SJCRH30 (cell line): ENCODE measurements around the gene AP1S2. TPM values are rescaled to one million over a fixed set of nuclear protein-coding genes. Genes with fewer than 3 reads are reported as not detected.

Source experiments
- DNase-seq, 2 experiments: peaks; one replicate each; pipeline ENCODE4 v3.0.0-alpha.2; 2015 to 2020
- H3K27ac ChIP-seq: fragments of 250-450 bp; sonication (Bioruptor Pico); 2 replicates; pipeline ENCODE4 v1.5.1; 2020; ENCODE audit warnings: mild to moderate bottlenecking, moderate library complexity
- H3K27me3 ChIP-seq: fragments of 250-450 bp; sonication (Bioruptor Pico); 2 replicates; pipeline ENCODE4 v1.5.1; 2020; ENCODE audit warnings: mild to moderate bottlenecking, moderate library complexity
- H3K36me3 ChIP-seq: fragments of 250-450 bp; sonication (Bioruptor Pico); 2 replicates; pipeline ENCODE4 v1.5.1; 2020; ENCODE audit warnings: mild to moderate bottlenecking, moderate library complexity
- H3K4me1 ChIP-seq: fragments of 250-450 bp; sonication (Bioruptor Pico); 2 replicates; pipeline ENCODE4 v1.5.1; 2020; ENCODE audit warnings: mild to moderate bottlenecking, moderate library complexity
- H3K4me3 ChIP-seq: fragments of 250-450 bp; sonication (Bioruptor Pico); 2 replicates; pipeline ENCODE4 v1.5.1; 2020; ENCODE audit warnings: mild to moderate bottlenecking, moderate library complexity
- H3K9me3 ChIP-seq: fragments of 250-450 bp; sonication (Bioruptor Pico); replicated peaks from 2 replicates; pipeline ENCODE4 v1.5.1; 2020; ENCODE audit warnings: mild to moderate bottlenecking, moderate library complexity
- total RNA-seq: library from RNA; depleted of rRNA; stranded (reverse); fragments of >200 nt; shearing (Covaris generic); gene quantifications from 2 replicates; pipeline ENCODE4 v1.2.3, GENCODE V29; 2014

Gene AP1S2
- total RNA-seq, 1 experiment from 2014 or later = 230 TPM

DNA sequence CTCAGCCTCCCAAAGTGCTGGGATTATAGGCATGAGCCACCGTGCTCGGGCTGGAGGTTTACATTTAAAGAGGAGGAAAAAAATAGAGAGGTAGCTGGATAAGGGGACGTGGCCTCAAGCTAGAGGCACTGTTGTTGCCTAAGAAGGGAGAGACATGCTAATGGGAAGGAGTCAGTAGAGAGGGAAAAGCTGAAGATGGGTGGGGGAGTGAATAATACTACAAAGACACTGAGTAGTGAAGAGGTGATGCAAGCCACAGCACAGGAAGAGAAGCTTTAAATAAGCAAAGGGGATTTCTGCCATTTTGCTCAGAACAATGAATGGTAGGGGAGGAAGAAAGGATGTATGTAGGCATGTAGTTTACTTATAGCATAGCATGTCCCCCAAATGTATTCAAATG is 11.5 kb upstream of the AP1S2 start:
- Histone ChIP-seq H3K4me3 (no peak overlapping the region), H3K27me3 (no peaks in the 10 kb centered on the region), H3K9me3 (no peaks in the 10 kb centered on the region), H3K36me3 (no peaks in the 10 kb centered on the region), H3K27ac (no peak overlapping the region), H3K4me1 (no peaks in the 10 kb centered on the region)
- DNase-seq = no peak

DNA sequence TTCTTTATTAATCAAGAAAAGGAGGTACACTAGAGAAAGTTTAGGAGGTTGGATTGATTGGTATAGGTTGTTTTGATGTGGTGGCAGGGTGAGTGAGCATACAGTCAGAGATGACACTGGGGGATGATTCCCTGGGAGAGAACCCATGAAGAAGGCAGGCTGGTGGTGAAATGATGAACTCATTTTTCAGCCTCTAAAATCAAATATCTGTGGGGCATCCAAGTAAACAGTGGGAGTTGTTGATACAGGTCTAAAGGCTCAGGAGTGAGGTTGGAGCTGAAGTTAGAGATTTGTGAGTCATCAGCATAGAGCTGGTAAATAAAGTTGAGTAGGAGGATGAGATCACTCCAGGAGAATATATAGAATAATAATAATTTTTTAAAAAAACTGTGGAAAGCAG is 10.0 kb upstream of the AP1S2 start:
- H3K9me3 ChIP-seq = 0 out of 2 replicates have a peak, but pooled peaks cover 2% of the 10 kb centered on the region
- DNase-seq = no peak
- H3K27me3 ChIP-seq = no peaks in the 10 kb centered on the region
- H3K4me3 ChIP-seq = no peak overlapping the region
- H3K36me3 ChIP-seq = no peaks in the 10 kb centered on the region
- H3K27ac ChIP-seq = no peak overlapping the region
- H3K4me1 ChIP-seq = no peaks in the 10 kb centered on the region

DNA sequence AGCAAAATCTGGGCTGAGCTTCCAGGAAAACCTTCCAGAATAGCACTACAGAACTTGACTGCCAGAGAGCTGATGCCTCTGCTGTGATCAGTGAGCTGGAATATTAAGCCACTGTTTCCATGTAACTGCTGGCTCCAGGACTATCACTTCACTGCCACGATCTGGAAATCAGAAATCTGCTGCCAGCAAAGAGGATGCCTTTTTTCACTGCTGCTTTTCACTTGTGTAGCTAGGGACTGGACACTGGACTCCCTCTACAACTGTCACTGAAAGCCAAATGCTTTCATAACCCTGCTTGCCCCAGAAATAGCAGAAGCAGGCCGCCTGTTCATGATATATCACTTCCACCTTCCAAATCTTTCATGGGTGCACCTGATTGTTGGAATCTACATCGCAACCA is 9.4 kb upstream of the AP1S2 start:
- H3K27me3 ChIP-seq = no peaks in the 10 kb centered on the region
- H3K27ac ChIP-seq = no peak overlapping the region
- H3K4me1 ChIP-seq = no peaks in the 10 kb centered on the region
- H3K36me3 ChIP-seq = no peaks in the 10 kb centered on the region
- no peak for DNase-seq
- H3K9me3 ChIP-seq = 0 out of 2 replicates have a peak, but pooled peaks cover 2% of the 10 kb centered on the region
- no peak overlapping the region for H3K4me3 ChIP-seq

DNA sequence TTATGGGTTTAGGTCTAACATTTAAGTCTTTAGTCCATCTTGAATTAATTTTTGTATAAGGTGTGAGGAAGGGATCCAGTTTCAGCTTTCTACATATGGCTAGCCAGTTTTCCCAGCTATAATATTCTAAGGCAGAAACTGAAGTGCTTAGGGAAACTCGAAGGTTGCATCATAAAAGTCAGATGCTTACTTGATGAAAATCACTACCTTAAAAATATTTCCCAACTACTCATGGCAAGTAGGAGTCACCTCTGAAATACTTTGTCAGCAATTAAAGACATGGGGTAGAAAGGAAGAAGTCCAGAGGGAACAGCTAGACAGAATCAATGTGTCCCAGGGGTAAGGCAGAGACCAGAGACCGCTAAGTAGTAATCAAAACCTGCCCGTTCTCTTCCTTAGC is 6.3 kb upstream of the AP1S2 start:
- Histone ChIP-seq H3K4me3 (no peak overlapping the region), H3K9me3 (0 out of 2 replicates have a peak, but pooled peaks cover 2% of the 10 kb centered on the region), H3K36me3 (no peaks in the 10 kb centered on the region), H3K27ac (no peak overlapping the region), H3K4me1 (no peaks in the 10 kb centered on the region; the same call in 1 of the 2 replicates), H3K27me3 (no peaks in the 10 kb centered on the region)
- DNase-seq = no peak

DNA sequence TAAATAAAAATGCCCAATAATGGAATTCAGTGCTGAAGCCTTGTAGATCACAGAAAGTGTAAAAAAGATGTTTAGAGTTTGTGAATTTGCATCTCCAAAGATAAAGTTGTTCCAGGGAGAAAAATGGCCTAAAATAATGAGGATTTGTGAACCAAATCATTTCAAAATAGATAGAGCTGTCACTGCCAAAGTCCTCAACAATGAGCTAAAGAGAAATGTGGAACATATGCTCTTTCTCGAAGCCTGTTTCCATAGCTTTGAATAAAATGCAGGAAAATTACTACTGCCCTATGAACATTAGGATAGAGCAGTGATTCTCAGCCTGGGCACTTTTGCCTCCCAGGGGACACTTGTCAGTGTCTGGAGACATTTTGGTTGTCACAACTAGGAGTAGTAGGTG is 3.4 kb upstream of the AP1S2 start:
- Histone ChIP-seq H3K36me3 (no peaks in the 10 kb centered on the region), H3K27ac (no peak overlapping the region), H3K4me3 (no peak overlapping the region), H3K27me3 (no peaks in the 10 kb centered on the region), H3K4me1 (no peaks in the 10 kb centered on the region; the same call in 1 of the 2 replicates), H3K9me3 (0 out of 2 replicates have a peak, but pooled peaks cover 2% of the 10 kb centered on the region)
- DNase-seq = no peak

DNA sequence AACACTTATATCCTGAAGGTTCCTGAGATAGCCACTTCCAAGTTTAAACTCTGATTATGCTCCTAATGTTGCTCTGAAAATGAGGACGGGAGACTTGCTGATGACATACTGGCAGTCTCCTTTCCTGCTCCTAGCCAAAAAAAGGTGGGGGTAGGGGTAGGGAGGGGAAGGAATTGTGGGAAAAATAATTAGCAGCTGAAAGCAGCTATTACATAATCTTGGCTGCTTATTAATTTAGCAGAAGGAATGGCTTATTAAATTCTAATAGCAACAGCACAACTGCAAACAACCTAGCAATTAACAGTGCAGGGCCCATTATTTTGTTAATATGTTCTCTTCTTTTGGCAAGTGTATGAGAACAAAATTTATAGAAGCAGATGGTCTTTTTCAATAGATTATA is 2.0 kb upstream of the AP1S2 start:
- H3K4me1 ChIP-seq = peaks cover 6% of the 10 kb centered on the region
- H3K27me3 ChIP-seq = no peaks in the 10 kb centered on the region
- peaks cover 9% of the 10 kb centered on the region for H3K36me3 ChIP-seq
- peak overlapping the region; percentile 93 for H3K4me3 ChIP-seq
- no peak overlapping the region for H3K27ac ChIP-seq
- 0 out of 2 replicates have a peak, but pooled peaks cover 2% of the 10 kb centered on the region for H3K9me3 ChIP-seq
- peak in 1 of 2 experiments; percentile 7 for DNase-seq

DNA sequence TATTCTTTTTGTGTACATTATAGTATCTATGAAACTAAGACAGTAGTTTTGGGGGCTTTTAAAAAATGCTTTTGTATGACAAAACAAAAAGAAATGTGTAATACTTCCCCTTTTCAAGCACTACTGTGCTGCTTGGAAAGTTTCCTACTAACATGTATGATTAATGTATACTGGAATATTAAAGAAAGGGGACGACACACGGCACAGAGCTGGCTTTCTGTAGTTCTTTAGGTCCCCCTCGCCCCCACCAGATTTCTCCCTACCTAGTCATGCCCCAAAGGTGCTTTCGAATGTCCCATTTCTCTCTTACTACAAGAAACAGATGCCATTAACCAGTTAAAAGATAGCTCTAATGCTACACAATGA is 1.6 kb upstream of the AP1S2 start:
- Histone ChIP-seq H3K27me3 (no peaks in the 10 kb centered on the region), H3K27ac (no peak overlapping the region), H3K36me3 (peaks cover 12% of the 10 kb centered on the region), H3K4me3 (peak overlapping the region; percentile 93), H3K9me3 (0 out of 2 replicates have a peak, but pooled peaks cover 2% of the 10 kb centered on the region), H3K4me1 (peaks cover 6% of the 10 kb centered on the region)
- no peak for DNase-seq

DNA sequence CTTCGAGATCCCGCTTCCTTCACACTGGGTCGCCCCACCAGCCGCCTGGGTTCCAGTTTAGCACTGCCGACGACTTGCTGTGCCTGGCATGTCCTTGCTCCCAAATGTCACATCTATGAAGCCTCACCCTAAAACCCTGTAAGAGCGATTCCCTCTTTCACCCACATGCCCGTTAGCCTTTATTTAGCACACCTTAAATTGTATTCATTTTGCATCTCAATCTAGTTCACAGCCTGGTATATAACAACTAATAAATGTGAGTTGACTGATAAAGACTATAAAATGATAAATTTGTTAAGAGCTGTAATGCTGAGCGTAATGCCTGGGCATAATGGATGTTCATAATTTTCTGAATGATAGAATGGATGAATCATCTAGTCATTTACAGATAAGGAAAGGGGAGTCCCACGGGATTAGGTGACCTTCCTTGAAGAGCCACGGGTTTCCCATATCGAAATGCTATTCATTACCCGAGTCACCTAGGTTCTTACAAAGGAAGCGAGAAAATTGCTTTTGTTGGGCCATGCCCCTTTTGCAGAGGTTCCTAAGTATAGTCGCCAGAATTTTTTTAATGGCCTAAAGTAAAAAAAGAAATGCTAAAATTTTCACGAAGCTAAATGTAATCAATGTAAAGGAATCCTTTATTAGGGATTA is 1.1 kb upstream of the AP1S2 start:
- H3K9me3 ChIP-seq = 0 out of 2 replicates have a peak, but pooled peaks cover under 1% of the 10 kb centered on the region
- peak overlapping the region; percentile 93 for H3K4me3 ChIP-seq
- H3K27ac ChIP-seq = peak overlapping the region; percentile 48; the same call in 1 of the 2 replicates
- H3K27me3 ChIP-seq = no peaks in the 10 kb centered on the region
- H3K4me1 ChIP-seq = peaks cover 6% of the 10 kb centered on the region
- H3K36me3 ChIP-seq = peaks cover 17% of the 10 kb centered on the region
- DNase-seq = peak in 1 of 2 experiments; percentile 21

DNA sequence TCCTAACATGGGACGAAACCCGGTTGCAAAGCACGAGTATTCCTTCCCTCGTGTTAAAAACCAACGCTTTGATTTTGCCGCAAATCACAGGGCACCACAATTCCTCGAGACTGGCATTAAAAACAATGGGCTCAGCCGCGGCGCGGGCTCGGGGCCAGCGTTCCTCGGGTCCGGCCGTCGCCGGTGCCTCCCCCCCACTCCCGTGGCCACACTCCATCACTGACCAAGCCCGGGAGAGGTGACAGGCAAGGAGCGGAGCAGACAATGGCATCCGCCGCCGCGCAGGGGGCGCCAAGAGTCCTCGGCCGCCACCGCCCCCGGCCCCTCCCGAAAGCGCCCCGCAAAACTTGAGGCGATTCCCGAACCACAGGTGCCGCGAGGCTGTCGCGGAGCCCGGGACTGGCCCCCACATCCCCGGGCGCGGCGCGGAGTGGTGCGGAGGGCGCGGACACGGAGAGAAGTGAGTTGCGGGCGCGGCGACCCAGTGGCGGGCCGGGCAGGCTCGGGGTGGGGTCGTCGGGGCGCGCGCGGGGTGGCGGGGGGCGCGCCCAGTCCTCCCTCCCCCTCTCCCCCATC is 445 bp downstream of the AP1S2 start:
- Histone ChIP-seq H3K9me3 (no peaks in the 10 kb centered on the region), H3K4me1 (peaks cover 6% of the 10 kb centered on the region), H3K4me3 (peak overlapping the region; percentile 93), H3K27ac (peak overlapping the region; percentile 77), H3K27me3 (no peaks in the 10 kb centered on the region), H3K36me3 (peaks cover 25% of the 10 kb centered on the region)
- peak; percentile 66 to 70 for DNase-seq

DNA sequence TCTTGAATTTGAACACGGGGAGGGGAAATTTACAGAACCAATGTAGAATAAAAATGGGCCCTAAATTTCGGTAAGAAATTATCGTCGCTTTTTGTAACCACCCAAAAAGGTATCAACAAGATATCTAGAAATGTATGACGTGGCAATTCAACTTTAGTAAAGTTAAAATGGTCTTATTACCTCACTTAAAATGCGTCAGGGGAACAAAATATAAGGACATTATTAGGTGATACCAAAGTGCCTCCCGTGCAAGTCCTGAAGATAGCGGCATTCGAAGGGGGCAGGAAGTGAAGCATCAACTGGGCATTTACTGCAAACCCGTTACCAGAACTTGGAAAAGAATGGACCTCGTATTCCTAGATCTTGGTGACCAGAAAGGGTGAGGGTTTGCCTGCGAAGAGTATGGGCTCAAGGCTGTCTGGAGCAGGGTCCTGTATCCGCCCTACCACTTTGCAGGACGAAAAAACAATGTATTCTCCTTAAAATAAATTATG is 980 bp downstream of the AP1S2 start:
- Histone ChIP-seq H3K9me3 (no peaks in the 10 kb centered on the region), H3K27me3 (no peaks in the 10 kb centered on the region), H3K36me3 (peaks cover 25% of the 10 kb centered on the region), H3K4me3 (peak overlapping the region; percentile 93), H3K4me1 (peaks cover 6% of the 10 kb centered on the region), H3K27ac (peak overlapping the region; percentile 77)
- peak in 1 of 2 experiments; percentile 44 for DNase-seq

DNA sequence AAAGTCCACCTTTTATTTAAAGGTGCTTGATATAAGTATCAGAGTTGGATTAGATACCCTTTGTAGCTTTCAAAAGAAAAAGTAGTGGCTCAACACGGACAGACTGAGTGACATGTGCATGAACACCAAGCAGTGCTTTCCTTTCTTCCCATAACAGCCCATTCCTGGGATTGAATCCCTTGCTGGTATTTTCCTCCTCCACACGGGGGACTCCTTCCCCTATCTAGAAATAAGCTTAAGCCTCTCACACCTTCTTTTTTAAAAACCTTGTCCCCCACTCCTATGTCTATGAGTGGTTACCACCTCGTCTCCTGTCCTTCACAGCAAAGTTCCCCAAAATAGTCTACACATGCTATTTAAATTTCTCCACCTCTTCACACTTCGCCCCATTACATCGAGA is 5.1 kb downstream of the AP1S2 start:
- Histone ChIP-seq H3K4me1 (peaks cover 6% of the 10 kb centered on the region), H3K9me3 (no peaks in the 10 kb centered on the region), H3K4me3 (no peak overlapping the region), H3K27ac (no peak overlapping the region), H3K27me3 (no peaks in the 10 kb centered on the region), H3K36me3 (peaks cover 55% of the 10 kb centered on the region)
- DNase-seq = no peak

DNA sequence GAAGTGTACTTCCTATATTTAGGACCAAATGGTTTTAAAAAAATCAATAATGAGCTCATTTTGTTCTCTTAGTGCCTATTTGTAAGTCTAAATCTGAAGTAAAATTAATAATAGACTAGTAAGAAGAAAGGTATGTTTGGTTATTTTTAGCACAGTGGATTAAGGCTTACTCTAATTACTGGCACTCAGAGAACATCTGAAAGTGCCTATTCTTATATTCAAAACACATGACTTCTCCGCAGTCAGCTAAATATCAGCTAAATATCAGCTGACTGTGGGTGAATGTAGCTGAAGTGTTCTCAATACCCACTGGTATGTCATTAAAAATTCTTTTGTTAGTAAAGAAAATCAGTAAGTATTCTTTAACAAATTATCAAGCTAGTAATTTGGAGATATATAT is 6.0 kb downstream of the AP1S2 start:
- DNase-seq = no peak
- Histone ChIP-seq H3K9me3 (no peaks in the 10 kb centered on the region), H3K4me1 (peaks cover 6% of the 10 kb centered on the region), H3K27ac (no peak overlapping the region), H3K4me3 (no peak overlapping the region), H3K27me3 (no peaks in the 10 kb centered on the region), H3K36me3 (peaks cover 63% of the 10 kb centered on the region)

DNA sequence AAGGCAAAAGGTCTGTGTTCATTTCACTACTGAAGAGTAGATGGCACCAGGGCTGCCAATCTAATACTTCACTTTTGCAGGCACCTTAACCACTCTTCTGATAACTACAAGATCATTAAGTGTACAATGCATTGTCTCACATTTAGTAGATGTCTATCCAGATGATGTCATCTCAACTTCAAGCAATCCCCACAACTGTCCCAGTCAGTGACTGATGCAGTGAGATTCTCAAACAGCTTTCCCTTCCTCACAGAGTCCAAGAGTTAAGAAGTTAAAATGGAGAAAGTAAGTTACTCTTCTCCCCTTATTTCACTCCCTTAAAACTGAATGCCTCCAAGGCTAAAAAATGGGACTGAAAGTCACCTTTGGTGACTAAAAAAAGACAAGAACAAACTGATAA is 10.7 kb downstream of the AP1S2 start:
- no peak for DNase-seq
- Histone ChIP-seq H3K27me3 (no peaks in the 10 kb centered on the region), H3K27ac (no peak overlapping the region), H3K4me3 (no peak overlapping the region), H3K36me3 (peaks cover 68% of the 10 kb centered on the region), H3K9me3 (no peaks in the 10 kb centered on the region), H3K4me1 (no peaks in the 10 kb centered on the region; the same call in 1 of the 2 replicates)

DNA sequence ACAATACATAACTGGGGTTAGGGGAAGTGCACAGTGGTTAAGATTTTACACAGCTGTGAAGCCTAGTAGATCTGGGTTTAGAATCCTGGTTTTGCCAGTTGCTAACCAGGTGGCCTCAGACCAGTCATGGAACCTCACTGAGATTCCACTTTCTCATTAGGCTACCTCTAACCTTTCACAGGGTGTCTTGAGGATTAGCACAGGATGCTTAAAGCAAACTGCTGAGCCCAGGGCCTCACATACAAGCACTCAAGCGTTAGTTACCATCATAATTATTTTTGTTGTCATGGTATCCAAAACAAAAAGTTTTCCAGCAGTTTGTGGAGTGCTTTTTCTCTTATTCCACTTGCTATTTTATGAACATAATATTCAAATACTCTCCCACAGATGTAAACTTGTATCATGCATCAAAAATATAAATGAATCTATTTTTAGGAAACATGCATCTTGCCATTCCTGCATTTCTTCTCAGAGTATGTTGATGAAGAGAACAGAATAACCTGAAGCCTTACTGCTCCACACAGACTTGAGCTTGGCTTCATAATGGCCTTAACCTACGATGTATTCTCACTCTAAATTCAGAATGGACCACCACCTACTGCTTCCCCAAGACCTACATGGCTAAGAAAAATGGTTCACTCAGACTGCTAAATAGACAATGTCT is 12.6 kb downstream of the AP1S2 start:
- no peak overlapping the region for H3K27ac ChIP-seq
- H3K4me3 ChIP-seq = no peak overlapping the region
- no peaks in the 10 kb centered on the region for H3K9me3 ChIP-seq
- H3K27me3 ChIP-seq = no peaks in the 10 kb centered on the region
- no peak for DNase-seq
- no peaks in the 10 kb centered on the region for H3K4me1 ChIP-seq
- H3K36me3 ChIP-seq = peaks cover 63% of the 10 kb centered on the region

DNA sequence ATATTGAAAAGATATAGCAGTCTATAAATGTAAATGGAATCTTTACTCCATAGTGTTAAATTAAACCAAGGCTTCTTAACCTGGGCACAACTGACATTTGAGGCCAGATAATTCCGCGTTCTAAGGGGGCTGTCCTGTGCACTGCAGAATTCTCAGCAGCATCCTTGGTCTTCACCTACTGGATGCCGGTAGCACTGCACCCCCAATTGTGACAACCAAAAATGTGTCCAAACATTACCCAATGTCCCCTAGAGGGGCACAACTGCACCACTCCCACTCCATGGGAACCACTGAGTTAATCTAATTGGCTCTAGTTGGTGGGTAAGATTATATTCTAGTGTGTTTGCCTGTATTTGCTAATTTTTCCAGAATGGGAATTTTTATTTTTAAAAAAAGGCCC is 16.6 kb downstream of the AP1S2 start:
- H3K4me1 ChIP-seq = peaks cover 28% of the 10 kb centered on the region
- H3K4me3 ChIP-seq = no peak overlapping the region
- no peaks in the 10 kb centered on the region for H3K9me3 ChIP-seq
- H3K36me3 ChIP-seq = peaks cover 41% of the 10 kb centered on the region
- no peak overlapping the region for H3K27ac ChIP-seq
- peak; percentile 25 to 39 for DNase-seq
- H3K27me3 ChIP-seq = no peaks in the 10 kb centered on the region
